Stimulated activated CD8-positive, alpha-beta memory T cell treated with anti-CD3 and anti-CD28 coated beads, Interleukin-15, amount 100 ng/mL, for 1 hour (primary cell): ENCODE results near the gene SATB1.
"Not testable (repeated sequence)": the region's sequence is repeated elsewhere in the genome, so short reads cannot be mapped to it uniquely, and the experiment has no call there.

Experiments
- DNase-seq: peaks from one replicate; pipeline ENCODE4 v3.0.0-alpha.2; 2020; ENCODE audit warnings: low read depth

The SATB1 gene

GRCh38 chr3:18424729-18425640 is at the start of gene SATB1:
SATB1 (minus strand) TSS chr3:18425339; CDS start chr3:18420967, 4,372 bp downstream.
- DNase-seq = no peak

- no peak for DNase-seq
These were observed 49.1 kb upstream of the SATB1 start for GRCh38 chr3:18474202-18474601.

- DNase-seq = no peak
These were observed 44.6 kb upstream of the SATB1 start for GRCh38 chr3:18469775-18470174.

GRCh38 chr3:18466136-18466535 is 41.0 kb upstream of the SATB1 start:
- DNase-seq = no peak

- DNase-seq = no peak
These were observed 29.6 kb upstream of the SATB1 start for GRCh38 chr3:18454766-18455165.

- DNase-seq = not testable (repeated sequence)
These were observed 24.5 kb upstream of the SATB1 start for GRCh38 chr3:18449618-18450017.

- DNase-seq = no peak
These were observed 22.6 kb upstream of the SATB1 start for GRCh38 chr3:18447720-18448119.

DNA sequence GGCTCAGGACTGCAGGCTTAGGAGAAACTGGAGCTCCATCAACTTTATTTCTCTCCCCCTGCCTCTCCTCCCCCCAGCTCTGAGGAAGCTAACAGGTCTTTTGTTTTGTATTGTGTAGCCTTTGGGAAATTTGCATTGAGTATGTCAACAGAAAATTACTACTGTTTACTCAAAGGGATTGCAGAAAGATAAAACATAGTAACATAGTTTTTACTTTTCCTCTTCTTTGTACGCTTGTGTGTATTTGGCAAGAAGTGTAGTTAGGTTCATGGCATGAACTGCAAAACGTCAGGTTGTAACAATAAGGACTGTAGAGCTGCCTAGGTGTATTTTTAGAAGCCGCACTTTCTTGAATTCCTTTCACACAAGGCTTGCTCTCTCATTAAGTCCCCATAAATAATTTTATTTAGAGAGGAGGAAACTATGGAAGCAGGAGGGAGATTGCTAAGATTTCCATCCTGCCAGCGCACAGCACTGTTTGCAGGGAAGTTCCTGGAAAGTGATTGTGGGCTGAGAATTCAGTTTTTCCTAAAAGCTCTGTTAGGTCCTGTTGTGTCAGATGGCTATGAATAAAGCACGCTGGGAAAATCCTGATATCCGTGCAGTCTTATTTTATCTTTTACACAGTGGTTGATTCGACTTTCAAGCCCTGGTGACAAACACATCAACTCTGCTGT is 21.1 kb upstream of the SATB1 start:
- DNase-seq = no peak

DNA sequence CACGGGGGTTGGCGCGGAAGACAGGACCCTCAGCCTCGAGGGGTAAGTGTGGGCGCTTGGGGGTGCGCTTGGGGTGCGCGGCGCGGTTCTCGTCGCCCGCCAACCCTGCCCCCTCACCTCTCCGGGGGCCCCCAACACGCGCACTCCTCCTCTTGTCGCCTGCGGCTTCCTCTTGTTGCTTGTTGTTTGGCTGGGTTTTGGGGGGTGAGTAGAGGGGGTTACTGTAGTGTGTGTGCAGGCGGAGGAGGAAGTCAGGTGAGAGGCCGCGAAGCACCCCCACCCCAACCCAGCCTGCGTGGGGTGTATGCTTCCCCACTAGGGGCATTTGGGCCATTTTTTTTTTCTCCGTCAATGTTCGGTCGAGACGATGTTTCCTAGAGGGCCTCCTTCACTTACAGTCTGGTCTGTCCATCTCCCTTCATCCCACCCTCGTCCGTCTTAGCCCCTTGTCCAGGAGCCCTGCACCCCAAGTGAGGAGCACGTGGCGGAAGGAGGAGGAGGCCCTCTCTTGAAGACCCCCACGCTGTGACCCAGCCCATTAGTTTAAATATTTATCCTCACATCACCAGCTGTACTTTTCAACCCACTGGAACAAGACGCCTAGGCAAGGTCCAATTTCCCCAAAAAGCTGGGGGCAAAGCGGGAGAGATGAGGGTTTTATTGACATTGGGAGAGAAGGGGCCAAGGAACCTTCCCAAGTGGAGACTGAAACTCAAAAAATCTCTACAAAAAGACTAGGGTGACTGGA is 20.4 kb upstream of the SATB1 start:
- DNase-seq = no peak

DNA sequence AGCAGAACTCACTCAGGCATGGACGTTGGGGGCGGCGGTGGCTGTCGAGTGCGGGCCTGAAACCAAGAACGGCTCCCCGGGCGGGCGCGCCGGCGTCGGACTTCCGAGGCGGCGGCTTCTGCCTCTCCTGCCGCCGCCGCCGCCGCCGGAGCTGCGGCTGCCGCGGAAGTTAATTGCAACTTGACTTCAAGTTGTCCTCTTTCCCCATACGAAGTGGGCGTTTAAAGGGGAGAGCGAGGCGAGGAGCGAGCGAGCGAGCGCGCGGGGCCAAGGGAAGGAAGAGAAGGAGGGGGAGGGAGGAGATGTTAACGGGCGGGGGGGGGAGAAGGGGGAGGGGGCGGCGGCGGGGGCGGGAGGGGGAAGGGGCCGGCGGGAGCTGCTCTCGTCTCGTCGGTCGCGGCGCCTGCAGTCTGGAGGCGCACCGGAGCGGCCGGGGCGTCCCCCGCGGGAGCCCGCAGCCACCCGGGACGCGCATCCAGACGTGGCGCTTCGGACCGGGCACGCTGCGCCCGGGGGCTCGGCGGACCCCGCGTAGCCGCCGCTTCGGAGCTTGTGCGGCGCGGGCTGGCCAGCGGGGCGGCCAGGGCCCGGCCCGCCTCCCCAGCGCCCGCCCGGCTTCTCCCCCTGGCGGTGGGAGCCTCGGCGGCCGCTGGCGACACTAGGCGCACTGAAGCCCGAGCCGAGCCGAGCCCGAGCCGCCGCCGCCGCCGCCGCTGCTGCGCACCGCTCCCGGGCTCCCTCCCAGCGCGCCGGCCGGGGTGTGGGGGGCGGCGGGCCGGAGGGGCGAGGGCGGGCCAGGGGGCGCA is 19.7 kb upstream of the SATB1 start:
- DNase-seq = no peak

- DNase-seq = no peak
These were observed 18.8 kb upstream of the SATB1 start for GRCh38 chr3:18443665-18444594.

DNA sequence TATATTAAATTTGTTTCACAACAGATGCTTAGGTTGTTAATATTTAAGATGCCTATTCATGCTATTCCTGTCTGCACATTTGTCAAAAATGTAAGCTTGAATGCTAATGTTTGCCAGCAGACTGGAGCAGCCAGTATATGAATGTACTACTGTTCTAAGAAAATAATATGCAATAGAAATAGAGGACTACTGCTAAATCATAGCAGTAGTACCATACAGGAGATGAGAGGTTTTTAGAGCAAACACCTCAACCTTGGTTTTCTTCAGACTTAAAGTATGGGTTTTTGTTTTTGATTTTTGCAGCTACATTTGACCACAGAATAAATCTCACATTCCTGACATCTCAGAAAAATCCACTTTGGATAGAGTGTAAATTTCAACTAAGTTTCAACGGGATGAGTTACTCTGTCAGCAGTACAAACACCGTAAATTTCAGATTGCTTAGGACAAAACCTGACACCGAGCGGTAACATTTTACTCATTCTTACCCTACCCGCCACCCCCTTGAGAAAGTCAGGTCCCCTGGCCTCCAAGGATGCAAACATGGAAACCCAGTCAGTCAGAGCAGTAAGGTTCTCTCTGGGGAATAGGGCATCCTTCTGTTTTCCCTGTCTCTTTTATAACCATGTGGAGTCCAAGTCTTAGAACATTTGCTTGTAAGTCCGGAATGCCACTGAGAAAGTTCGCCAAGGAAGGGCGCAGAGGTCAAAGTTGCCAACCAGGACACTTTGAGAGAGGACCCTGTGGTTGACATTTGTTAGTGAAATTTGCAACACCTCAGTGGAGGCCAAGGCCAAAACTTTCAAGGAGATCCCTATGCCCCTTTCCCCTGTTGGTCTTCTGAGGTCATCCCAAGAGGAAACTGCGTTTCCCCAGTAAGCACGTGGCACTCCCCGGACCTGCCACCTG is 17.9 kb upstream of the SATB1 start:
- DNase-seq = no peak

DNA sequence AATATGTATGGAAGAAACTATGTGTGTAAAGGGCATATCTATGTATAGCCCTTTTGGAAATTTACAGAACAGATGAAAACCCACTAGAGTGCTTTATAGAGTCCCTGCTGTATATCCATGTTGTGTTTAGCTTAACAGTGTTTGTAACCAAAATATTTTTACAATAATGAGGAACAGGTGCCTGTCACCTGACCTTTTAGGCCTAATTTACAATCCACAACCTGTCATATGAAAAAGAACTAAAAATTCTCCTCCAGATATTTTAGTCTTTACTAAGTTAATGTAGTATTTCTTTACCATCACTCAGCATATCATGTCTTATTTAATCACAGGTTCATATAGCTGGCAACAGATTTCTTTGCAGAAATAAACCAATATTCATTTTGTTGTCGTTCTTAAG is 16.4 kb upstream of the SATB1 start:
- DNase-seq = no peak

DNA sequence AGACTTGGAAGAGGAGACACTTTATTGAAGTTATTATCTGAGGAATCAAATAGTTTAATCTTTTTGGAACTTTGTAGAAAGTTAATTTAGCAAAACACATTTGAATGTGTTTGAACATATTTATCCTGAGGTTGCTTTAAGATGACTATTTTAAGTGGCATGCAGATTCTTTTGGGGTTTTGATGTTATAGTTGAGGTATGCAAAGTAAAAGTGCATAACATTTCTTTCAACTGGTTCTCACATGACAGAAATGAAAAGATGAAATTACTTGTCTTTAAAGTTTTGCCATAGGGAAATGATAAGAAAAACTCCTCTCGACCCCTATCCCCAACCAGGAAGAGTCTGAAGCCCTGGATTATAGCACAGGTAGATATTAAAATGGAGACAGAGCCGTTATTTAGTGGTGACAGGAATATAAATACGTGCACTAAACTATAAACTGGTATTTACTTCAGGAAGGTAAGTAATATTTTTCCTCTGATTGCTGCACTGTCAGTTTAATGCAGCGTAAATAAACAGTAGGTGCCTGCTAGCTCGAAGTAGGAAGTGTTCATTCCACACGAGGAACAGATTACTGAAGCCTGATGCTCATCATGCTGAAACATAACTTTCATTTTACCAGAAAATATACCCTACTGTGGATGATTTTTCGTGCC is 15.1 kb upstream of the SATB1 start:
- DNase-seq = no peak

- no peak for DNase-seq
These were observed 14.1 kb upstream of the SATB1 start for GRCh38 chr3:18439281-18439680.

DNA sequence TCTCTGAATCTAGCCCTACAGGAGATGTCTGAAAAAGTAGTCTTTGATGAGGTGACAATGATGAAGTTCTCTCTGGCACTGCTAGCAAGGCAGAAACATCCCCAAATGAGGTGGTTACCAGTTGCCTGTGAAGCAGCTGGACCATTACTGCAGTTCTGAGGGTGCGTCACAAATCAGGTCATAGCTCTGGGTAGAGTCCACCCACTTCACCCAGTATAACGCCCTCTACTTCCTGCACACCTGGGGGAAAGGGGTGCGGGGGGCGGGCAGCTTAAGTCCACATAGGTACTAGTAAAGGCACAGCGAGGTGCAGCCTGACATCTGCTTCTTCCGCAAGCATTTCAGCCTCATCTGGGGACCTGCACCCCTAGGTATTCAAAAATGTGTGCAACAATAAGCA is 13.4 kb upstream of the SATB1 start:
- no peak for DNase-seq

DNA sequence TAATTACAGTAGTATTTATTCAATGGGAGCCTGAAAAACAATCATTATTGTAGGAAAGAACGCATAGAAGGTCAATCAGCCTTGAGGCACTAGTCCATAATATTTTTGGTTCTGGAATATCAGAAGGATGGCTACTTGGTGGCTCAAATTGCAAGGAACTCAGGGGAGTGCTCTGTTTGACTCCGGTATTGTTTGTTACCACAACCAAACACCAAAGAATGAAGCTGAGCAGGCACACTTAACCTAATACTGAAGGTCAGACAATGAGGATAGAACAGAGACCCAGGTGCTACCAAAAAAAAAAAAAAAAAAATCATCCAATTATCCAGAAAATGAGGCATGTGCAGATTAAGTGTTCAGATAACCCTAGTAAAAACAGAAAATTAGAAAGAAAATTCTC is 11.1 kb upstream of the SATB1 start:
- DNase-seq = no peak

GRCh38 chr3:18434711-18435110 is 9.6 kb upstream of the SATB1 start:
- no peak for DNase-seq

GRCh38 chr3:18432752-18433151 is 7.6 kb upstream of the SATB1 start:
- DNase-seq = no peak
